GM18498 (cell line): ENCODE measurements around the gene CFAP74.

Source experiments
- ATAC-seq: cut with Tn5 transposase; IDR thresholded peaks from one replicate; pipeline ENCODE4 v1.9.1; 2021; ENCODE audit warnings: mild to moderate bottlenecking, moderate library complexity; ENCODE audit not compliant: unreplicated experiment

Gene CFAP74

DNA sequence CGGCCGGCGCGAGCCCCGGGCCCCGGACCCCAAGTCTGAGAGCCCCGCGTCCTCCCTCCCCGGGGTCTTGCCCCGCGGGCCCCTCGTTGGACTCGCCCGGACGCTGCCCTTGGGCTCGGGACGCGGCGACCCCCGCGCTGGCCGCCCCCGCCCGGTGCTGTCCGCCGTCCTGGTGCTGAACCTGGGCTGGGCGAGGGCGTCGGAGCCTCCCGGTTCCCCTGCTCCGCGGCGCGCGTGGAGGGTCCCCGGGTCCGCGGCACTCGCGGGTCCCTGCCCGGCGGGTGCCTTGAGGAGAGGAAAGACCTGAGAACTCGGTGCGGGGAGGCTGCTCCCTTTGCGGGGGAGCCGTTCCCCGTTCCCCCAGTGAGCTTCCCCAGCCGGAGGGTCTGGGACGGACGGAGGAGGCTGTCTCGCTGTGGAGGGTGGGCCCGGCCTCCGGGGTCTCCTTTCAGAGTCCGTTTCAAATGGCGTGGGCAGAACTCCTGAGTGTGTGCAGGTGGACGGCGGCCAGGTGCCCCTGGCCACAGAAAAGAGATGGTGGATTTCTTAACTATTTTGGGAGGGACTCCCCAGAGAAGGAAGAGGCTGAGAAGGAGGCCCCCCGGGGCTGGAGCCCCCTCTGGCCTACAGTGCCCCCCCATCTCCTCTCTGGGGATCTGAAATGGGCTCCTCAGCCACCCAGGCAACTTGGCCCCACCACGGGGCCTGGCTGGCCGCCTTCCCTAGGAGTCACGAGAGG, 16.2 kb upstream of the CFAP74 start:
- ATAC-seq, result no peak

DNA sequence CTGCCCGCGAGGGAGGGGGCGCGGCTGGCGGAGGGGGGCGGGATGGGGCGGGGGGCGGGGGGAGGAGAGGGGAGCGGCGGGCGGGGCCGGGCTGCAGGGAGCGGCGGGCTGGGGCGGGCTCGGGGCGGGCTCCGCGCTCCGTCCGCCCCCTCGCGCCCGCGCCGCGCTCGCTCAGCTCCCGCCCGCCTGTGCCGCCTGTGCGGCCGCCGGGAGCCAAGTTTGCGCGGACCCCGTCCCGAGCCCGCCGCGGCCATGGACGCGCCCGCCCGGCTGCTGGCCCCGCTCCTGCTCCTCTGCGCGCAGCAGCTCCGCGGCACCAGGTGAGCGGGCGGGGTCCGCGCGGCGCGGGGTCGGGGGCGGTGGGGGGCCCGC, 15.6 kb upstream of the CFAP74 start, which contains the start of gene GABRD:
TSS of gene GABRD (plus strand) at position 174 of the 372 bp plus-strand sequence. CDS start at position 253, 79 bp downstream.
- no peak for ATAC-seq

DNA sequence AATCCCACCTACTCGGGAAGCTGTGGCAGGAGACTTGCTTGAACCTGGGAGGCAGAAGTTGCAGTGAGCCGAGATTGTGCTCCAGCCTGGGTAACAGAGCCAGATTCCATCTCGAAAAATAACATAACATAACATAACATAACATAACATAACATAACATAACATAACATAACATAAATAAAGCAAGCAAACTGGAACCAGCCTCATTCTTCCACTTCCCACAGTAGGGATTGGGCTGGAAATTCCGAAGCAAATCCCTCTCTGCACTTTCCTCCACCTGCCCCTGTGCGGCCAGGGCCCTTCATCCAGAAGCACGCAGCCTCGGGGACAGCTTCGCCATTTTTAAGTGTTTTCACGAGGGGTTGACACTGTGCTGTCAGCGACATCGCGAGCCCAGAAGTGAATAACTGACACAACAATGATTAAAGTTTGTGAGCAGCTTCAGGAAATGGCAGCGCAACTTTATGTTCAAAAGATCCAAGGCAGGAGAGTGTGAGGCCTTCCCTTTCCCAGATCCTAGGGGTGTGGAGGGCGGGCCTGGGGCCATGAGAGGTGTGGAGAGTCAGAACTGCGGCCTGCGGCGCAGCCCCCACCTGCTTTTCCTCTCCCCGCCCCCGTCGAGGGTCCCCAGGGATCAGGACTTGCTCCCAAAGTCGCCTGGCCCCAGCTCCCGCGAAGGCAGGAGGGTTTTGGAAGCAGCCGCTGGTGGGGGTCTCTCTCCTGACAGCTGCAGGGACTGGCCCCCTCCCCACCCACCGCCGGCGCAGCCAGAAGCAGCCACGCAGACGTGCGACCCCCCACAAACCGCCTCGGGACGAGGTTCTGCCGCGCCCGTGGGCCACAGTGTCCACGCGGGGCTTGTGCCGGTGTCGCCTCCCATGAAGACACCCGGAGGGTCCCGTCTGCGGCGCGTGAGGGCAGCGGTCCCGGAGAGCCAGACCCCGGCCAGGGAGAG, 14.9 kb upstream of the CFAP74 start:
- no peak for ATAC-seq

DNA sequence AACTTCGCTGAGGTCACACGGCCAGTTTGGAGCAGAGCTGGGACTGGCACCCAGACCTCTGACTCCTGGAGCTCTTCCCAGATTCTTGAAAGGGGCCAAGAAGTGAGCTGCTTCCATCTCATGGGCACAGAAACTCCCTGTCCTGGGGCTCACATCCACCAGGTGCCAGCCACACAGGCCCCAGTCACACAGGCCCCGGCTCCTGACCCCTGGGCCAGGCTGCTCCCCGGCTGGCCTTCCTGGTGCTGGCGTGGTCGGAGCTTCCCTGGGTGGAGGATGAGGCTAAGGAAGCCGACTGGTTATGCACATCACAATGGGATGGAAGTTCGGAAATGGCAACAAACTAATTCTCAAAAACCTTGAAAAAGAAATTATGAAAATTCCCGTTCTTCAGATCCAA, 12.5 kb upstream of the CFAP74 start:
- ATAC-seq, result no peak

DNA sequence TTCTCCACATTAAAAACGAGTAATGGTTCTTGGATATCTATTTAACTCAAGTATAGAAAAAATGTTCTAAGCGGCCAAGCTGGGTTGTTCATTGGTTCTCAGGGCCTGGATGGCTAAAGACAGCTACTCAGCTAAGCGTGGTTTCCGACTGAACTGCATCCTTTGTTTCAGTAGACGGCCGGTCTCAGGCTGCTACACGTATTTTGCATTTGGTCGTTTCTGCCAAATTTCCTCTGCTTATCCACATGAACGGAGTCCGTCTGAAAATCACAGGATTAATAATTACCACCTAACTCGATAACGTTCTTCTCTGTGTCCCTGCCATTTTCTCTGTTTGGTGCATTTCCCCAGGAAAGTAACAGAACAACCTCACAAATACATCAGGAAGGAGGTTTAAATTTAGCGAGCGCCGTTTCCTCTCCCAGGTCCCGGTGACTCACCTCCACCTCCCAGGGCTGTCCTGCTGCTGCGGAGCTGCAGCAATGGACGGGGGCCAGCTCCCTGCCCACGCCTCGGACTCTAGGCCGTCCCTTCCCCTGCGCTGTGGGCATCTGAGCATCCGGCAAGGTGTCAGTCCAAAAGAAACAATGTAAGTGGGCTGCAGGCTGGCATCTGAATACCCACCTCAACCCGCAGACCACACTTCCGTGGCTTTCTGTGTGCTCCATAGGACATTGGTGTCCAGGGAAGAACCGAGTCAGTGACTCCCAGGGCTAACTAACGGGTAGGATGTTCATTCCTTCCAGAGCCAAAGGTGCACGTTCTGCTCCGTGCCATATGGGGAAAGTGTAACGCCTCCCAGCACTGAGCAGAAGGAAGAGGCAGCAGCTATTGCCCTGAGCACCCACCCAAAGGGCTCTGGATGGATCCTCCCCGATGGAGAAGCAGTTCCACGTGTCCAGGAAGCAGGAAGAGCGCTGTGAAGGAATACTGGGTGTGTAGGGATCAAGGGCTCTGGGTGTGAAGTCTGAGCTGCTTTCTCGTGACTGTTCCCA, 11.5 kb upstream of the CFAP74 start:
- ATAC-seq, result no peak

DNA sequence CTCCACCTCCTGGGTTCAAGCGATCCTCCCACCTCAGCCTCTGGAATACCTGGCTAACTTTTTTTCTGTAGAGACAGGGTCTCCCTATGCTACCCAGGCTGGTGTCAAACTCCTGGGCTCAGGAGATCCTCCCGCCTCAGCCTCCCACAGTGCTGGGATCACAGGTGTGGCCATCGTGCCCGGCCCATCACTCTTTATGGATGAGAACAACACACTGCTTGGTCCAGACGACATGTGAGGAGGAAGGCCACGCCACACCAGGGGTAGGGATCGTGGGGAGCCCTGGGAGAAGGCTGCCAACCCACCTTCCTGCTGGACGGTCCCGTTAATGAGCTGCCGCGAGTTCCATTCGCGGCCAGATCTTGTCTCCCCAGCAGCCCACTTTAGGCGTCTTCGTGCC, 10.6 kb upstream of the CFAP74 start:
- ATAC-seq, result no peak

DNA sequence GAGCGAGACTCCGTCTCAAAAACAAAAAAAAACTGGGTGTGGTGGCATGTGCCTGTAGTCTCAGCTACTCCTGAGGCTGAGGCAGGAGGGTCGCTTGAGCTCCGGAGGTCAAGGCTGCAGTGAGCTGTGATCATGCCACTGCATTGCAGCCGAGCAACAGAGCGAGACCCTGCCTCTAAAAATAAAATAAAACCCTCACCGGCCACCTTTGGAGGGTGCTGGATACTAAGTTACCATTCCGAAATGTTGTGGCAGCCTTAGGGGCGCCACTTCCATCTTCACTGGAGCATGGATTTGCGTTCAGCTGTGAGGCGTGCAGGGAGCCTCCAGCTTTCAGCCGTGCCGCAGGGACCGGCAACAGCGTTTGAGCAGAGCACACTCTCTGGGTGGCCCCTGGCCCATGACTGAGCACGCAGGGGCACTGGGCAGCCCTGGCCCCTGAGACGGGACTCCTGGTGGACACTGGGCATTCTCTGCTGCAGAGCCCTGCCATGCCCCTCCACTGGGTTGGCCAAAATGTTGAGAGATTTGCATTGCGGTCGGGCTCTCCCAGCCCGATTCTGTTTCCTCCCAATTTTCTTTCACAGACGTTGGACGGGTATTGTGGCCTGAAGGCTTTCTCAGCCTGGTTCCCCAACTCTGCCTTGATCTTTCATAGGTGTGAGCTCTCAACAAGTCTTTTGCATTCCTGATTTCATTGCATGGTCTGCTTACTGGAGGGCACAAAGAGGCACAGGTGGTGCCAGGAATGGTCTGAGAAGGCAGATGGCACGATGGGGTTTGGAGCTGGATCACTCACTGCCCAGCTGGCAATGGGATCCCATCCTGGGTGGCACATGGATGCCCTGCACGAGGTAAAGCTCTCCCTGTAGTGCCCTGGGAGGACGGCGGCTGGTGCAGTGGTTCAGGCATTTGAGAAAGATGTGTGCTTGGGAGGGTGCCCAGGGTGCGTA, 5.8 kb upstream of the CFAP74 start:
- no peak for ATAC-seq

DNA sequence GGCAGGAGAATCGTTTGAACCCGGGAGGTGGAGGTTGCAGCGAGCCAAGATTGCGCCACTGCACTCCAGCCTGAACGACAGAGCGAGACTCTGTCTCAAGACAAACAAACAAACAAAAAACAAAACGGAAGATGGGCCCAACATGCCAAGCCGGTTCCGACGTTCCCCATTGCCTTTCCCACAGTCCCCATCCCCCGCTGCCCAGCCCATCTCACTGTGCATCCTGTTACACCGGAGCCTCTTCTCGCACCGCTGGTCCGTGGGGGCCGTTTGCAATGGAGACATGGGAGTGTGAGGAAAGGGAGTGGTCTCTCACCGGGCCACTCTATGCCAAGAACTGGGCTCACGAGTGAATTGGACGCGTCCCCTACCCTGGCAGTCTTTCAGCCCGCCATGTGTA, 1.3 kb upstream of the CFAP74 start:
- ATAC-seq, result no peak

DNA sequence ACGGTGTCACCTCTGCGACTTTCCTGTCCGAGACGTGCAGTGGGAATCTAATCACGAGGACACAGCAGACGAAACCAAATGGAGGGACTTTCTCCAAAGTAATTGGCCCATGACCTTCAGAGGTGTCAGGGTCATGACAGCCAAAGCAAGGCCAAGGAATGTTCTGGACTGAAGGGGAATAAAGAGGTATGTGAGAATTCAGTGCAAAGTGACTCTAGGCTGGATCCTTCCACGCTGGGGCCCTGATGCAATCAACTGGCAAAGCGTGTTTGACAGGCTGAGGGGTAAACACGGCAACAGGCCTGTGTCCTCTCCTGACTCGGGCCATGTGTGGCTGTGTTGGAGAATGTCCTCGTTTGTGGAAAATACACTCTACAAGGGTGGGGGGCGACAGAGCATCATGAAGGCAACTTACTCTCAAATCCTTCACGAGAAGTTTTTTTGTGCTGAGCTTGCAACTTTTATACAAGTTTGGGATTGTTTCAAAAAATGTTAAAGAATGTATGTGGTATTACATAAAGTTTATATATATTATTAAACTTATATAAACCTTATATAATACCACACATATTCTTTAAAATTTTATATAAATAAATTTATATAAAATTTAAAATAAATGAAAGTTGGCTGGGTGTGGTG, 1.7 kb downstream of the CFAP74 start:
- no peak for ATAC-seq

DNA sequence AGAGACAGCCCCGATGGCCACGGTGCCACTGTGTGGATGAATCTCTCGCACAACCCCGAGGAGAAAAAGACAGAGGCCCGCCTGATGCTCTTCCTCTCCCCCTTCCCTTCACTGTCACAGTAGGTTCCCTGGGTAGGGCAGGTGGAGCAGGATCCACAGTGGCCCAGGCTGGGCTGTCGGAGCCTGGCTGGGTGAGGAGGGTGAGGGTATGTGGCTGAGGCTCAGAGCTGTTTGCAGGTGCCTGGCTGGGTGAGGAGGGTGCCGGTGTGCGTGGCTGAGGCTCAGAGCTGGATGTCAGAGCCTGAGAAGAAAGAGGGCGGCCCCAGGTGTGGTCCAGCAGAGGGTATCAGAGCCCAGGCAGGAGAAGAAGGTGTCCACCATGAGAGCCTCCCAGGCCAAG, 2.7 kb downstream of the CFAP74 start:
- no peak for ATAC-seq

DNA sequence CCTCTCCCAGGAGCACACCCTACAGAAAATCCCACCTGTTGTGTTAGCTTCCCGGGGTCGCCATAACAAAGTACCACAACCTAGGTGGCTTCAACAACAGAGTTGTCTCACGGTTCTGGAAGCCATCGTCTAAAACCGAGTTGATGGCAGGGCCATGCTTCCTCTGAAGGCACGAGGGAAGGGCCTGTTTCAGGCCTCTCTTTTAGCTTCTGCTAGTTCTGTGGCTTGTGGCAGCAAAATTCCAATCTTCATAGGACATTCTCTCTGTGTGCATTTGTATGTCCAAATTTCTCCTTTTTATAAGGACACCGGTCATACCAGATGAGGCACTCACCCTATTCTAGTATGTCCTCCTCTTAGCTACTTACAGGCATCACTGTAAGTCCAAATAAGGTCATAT, 3.2 kb downstream of the CFAP74 start:
- ATAC-seq, result no peak

DNA sequence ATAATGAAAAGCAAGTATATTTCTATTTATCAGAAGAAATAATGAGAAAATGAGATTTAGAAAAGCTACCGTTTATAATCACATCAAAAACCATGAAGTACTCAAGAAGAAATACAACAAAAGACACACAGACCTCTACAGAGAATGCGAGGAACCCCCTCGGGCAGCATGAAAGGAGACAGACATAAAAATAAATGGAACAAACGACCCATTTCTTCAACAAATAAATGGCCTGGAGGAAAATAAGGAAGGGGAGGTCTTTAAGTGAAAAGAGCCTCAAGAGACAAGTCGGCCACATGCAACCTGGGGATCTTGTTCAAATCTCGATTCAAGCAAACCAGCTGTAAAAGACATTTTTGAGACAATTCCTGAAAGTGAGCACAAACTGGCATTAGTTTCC, 6.0 kb downstream of the CFAP74 start:
- no peak for ATAC-seq

DNA sequence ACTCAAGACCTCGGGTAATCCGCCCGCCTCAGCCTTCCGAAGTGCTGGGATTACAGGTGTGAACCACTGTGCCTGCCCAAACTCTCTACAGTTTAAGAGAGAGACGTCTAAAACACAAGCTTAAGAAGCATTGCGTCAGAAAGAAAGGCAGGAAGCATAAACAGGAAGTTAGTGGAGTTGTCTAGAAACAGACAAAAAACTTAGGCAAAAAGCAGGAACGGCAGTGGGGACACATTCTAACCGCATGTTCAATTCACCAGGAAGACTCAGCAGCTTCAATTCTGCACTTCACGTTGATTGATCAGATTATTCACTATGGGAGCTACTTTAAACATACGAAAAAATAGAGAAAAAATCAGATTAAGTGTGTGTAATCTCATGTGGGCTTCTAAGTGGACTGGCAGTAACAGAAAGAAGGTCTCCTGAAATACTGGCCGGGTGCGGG, 7.4 kb downstream of the CFAP74 start:
- no peak for ATAC-seq

DNA sequence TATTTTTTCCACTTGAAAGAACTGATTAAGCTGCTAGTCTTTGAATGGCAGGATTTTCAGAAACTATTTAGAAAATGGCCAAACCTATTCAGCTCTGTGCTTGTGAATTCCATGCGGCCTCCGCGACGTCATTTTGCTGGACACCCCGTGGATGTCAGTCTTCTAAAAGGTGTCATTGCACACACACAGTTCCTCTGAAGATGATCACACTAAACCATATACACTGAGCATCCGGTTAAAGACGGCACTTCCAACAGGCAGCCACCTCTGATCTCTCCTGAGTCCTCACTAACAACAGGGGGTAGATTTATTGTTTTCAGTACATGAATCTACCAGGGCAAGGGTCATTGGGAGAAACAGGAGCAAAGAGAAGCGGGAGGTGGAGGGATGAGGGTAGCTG, 9.1 kb downstream of the CFAP74 start:
- ATAC-seq, result no peak

DNA sequence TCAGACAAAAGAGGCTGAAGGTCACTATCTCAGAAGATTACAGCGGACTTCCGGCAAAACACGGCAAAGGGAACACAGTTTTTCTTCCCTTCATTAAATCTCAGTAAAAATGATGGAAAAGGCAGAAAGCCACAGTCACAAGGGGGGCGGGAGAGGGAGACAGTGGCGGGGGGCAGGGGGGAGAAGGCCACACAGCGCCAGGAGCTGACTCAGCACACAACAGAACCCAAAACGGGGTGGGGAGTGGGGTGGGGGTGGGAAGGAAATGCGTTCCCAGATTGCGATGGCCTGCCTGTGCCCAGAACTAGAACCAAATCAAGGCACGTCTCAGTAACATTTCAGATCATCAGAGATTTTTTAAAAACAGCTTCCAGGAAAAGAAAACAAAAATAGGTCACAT, 13.4 kb downstream of the CFAP74 start:
- ATAC-seq, result no peak

DNA sequence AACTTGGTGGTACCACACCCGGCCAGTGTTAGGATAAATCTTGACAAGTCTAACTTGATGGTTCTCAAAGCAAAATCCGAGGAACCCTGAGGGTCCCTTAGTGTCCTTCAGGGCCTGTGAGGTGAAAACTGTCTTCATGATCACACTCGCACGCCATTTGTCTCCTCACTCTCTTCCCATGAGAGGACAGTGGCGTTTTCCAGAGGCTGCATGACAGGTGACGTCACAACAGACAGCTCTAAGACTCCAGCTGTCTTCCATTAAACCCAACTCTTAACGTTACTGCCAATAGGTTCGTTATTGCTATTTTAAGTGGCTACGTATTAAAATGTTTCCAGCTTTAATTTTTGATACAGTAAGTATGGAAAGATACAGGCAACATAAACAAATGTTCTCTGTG, 13.8 kb downstream of the CFAP74 start:
- no peak for ATAC-seq

DNA sequence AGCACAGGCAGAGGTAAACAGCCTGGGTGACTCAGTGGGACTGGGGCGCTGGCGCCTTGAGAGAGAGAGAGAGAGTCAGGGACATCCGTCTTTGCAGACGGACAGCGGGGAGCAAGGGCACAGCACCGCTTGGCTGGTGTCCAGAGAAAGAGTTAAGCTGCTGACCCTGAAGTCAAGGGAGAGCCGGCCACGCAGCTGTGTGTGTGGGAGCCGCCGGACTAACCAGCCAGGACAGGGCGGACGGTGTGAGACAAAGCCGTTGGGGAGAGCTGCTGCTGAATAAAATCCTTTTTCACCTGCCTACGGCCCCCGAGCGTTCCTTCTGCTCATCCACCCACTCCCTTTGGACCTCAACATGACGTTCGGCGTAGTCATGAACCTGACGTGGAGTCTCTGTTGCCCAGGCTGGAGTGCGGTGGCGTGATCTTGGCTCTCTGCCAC, 14.5 kb downstream of the CFAP74 start:
- no peak for ATAC-seq

DNA sequence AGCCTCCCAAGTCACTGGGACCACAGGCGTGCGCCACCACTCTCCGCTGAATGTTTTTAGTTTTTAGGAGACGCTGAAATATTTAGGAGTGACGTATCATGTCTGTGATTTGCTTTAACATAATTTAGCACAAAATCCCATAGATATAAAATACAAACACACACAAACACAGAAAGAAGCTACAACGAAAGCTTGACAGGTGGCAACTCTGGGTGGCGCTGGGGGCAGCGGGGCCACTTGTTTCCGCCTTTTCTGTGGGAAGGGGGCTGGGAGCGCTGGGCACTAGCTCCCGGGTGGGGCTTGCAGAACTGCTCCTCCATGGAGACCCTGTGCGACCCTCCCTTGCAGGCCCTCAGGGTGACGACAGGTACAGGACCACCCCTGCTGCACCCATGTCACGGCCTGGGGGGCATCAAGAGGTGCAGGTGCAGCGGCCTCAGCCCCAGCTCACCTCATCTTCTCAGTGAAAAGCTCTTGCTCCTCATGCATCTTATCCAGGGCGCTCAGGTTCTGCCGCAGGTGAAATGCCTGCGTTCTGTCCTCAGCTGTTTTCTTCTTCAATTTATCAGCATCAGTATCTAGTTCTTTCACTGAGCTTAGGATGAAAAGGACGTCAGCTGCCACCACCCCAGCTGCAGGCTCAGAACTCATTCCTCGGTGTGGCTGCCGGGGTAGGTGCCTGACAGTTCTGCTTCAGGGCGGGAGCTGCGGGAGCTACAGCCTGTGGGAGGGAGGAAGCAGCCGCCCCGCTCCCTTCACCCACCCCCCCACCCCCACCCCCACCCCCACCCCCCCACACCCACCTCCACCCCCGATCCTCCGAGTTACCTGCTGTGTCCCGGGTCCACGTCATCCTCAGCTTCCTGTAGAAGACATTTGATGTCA, 15.3 kb downstream of the CFAP74 start:
- ATAC-seq, result no peak
